OCI-LY7 (cell line): ENCODE results near the gene MTHFD1L. TPM values are rescaled to one million over a fixed set of nuclear protein-coding genes. Genes with fewer than 3 reads are reported as not detected.

Experiments used
- BruUV-seq: library from RNA; stranded (reverse); fragments of 400-500 nt; replicated peaks from 2 replicates; lab custom pipeline; 2021; lab: Mats Ljungman, UMichigan
- CTCF ChIA-PET: fragments of 300-600 bp; sonication (Branson Sonifier 250); formaldehyde crosslinking; loops from one replicate; lab custom pipeline; 2022; ENCODE audit warnings: antibody characterized with exemption; ENCODE audit not compliant: unreplicated experiment; lab: Charles Lee
- POLR2A ChIA-PET: fragments of 300-600 bp; sonication (Branson Sonifier 250); formaldehyde crosslinking; loops from one replicate; lab custom pipeline; 2022; ENCODE audit warnings: antibody characterized with exemption; lab: Charles Lee
- DNase-seq: peaks from one replicate; pipeline ENCODE4 v3.0.0-alpha.2; 2015; ENCODE audit warnings: low spot score
- H2AFZ ChIP-seq: fragments of 200-600 bp; sonication (generic), shearing (Covaris generic); 2 replicates; pipeline ENCODE4 v1.6.1; 2014; ENCODE audit warnings: mild to moderate bottlenecking, antibody characterized with exemption, low read length, moderate library complexity
- H3K27ac ChIP-seq: fragments of 200-600 bp; sonication (generic); 2 replicates; pipeline ENCODE4 v1.5.1; 2014; ENCODE audit warnings: mixed run types, low read depth, mild to moderate bottlenecking, moderate library complexity, low read length, inconsistent platforms; ENCODE audit not compliant: poor library complexity, severe bottlenecking
- H3K36me3 ChIP-seq: fragments of 200-600 bp; sonication (generic); 2 replicates; pipeline ENCODE4 v1.6.1; 2014; ENCODE audit warnings: mild to moderate bottlenecking, antibody characterized with exemption, low read length, moderate library complexity, mixed read lengths; ENCODE audit not compliant: insufficient read depth
- H3K4me1 ChIP-seq: fragments of 200-600 bp; sonication (generic); 2 replicates; pipeline ENCODE4 v1.5.1; 2014; ENCODE audit warnings: mild to moderate bottlenecking, low read length; ENCODE audit not compliant: insufficient read depth, poor library complexity, severe bottlenecking
- H3K4me2 ChIP-seq: fragments of 200-600 bp; sonication (generic); 2 replicates; pipeline ENCODE4 v1.6.1; 2014; ENCODE audit warnings: mild to moderate bottlenecking, low read length
- H3K4me3 ChIP-seq: fragments of 200-600 bp; sonication (generic); 2 replicates; pipeline ENCODE4 v1.5.1; 2014; ENCODE audit warnings: mild to moderate bottlenecking, low read depth, low read length; ENCODE audit not compliant: poor library complexity, severe bottlenecking
- H3K79me2 ChIP-seq: fragments of 200-600 bp; sonication (generic); 2 replicates; pipeline ENCODE4 v1.6.1; 2016; ENCODE audit warnings: low read depth, mild to moderate bottlenecking, low read length, moderate library complexity, mixed read lengths; ENCODE audit not compliant: insufficient read depth
- H3K9me2 ChIP-seq: fragments of 200-600 bp; sonication (generic); 2 replicates; pipeline ENCODE4 v1.6.1; 2016; ENCODE audit warnings: mild to moderate bottlenecking, low read length, mixed read lengths; ENCODE audit not compliant: insufficient read depth
- H3K9me3 ChIP-seq: fragments of 200-600 bp; sonication (generic); 2 replicates; pipeline ENCODE4 v1.6.1; 2014; ENCODE audit warnings: mild to moderate bottlenecking, mixed run types, low read length, mixed read lengths
- H4K20me1 ChIP-seq: fragments of 200-600 bp; sonication (generic); 2 replicates; pipeline ENCODE4 v1.6.1; 2014; ENCODE audit warnings: mild to moderate bottlenecking, antibody characterized with exemption, low read length, moderate library complexity, mixed read lengths; ENCODE audit not compliant: insufficient read depth
- CTCF ChIP-seq: fragments of 200-600 bp; sonication (generic); conservative IDR thresholded peaks from 2 replicates; pipeline ENCODE4 v1.5.1; 2014; ENCODE audit warnings: mild to moderate bottlenecking, antibody characterized with exemption, low read length, moderate library complexity, mixed read lengths
- EZH2phosphoT487 ChIP-seq: fragments of 200-600 bp; sonication (generic); IDR thresholded peaks from 2 replicates; pipeline ENCODE4 v1.6.1; 2018; ENCODE audit warnings: low read depth, borderline replicate concordance, mild to moderate bottlenecking, mixed run types, antibody characterized with exemption, low read length, moderate library complexity, mixed read lengths
- intact Hi-C: fragments of 100-400 bp; cut with micrococcal nuclease; formaldehyde crosslinking; loops from one replicate; pipeline ENCODE4 v1.10.0; 2022; ENCODE audit not compliant: unreplicated experiment
- total RNA-seq, 2 experiments: library from RNA; depleted of rRNA in 1 of 2; stranded (reverse); fragments of >200 nt in 1 of 2; shearing (Covaris generic) in 1 of 2; gene quantifications; 2 replicates each; pipeline ENCODE4 v1.2.3, GENCODE V29; 2014 to 2022

The MTHFD1L gene
- total RNA-seq, 2 experiments from 2014 or later = 68.4 to 144 TPM

DNA sequence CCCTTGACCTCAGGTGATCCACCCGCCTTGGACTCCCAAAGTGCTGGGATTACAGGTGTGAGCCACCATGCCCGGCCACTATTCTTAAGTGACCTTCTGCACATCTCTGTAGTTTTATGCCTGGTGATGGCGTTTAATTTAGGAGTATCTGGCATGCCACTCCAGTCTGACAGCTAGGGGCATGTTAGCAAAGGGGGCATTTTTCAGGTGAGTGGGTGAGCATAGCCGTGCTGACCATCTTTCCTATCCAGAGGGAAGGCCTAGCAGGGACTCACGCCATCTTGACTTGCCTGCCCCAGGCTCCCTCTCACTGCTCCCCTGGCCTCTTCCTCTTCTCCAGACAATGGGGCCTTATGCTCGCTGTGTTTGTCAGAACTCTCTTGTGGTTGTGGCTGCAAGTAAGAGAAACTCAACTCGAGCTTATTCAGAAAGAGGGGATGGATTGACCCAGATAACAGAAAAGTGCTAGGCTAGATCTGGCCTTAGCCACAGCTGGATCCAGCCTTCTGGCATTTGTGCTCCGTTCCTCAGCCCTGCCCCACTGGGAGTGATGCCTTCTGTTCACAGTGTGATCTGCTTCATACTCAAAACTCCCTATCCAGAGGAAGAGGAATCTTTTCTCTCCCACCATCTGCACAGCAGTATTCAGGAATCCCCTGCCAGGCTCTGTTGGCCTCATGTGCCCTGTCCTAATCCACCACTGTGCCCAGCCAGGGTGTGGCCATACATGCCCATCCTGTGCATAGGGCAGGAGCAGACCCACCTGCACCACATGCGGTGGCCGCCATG, 199.7 kb downstream of the MTHFD1L start:
- Histone ChIP-seq H3K4me3 (no peak overlapping the region), H2AFZ (no peak overlapping the region), H3K9me2 (no peaks in the 10 kb centered on the region), H3K79me2 (no peaks in the 10 kb centered on the region), H3K36me3 (peaks cover 64% of the 10 kb centered on the region), H3K27ac (no peak overlapping the region), H3K4me1 (no peaks in the 10 kb centered on the region), H4K20me1 (no peaks in the 10 kb centered on the region), H3K9me3 (no peaks in the 10 kb centered on the region), H3K4me2 (no peak overlapping the region)
- no TSS peak for BruUV-seq
- TF ChIP-seq CTCF (no peak), EZH2phosphoT487 (no peak)
- CTCF ChIA-PET = no interaction called here
- POLR2A ChIA-PET = no interaction called here
- no peak for DNase-seq
- intact Hi-C loops = no loop called here

DNA sequence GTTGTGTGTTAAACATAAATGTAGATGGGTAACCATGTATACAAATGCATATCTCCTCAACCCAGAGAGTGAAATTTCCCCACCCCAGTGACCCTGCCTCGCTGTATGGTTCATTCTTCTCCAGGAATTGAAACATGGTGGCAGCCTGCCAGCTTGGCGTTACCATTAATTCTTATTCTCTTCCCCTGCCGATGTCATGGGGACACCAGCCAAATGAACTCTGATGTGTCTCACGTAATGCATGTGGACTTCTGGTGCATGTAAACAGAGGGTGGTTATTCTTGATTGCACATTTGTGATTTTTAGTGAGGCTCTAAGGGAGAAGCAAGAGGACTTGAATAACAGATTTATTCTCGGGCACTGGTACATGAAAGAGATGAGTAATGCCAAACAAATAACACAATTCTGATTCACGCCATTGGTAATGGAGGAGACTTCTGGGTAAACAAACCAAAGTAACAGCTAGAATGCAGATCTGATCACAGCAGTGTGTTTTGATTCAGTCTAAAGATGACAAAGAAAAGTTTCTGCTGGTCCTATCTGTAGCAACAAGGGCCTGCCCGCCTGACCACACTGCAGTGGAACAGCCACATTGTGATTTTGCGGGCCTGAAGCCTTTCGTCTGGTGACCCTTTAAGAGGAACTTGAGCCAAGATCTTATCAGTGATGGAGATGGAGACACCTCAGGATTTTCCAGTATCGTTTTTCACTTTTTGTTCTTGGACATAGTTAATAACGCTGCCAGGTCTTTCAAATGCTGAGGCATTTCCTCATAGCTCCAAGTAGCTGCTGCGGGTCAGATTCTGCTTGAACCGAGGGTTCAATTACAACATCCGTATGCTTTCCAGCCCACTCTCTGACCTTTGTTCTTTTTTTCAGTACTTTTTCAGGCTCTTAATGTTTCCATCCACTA, 202.4 kb downstream of the MTHFD1L start:
- H3K9me2 ChIP-seq = no peaks in the 10 kb centered on the region
- TF ChIP-seq EZH2phosphoT487 = no peak
- CTCF ChIA-PET = no interaction called here

DNA sequence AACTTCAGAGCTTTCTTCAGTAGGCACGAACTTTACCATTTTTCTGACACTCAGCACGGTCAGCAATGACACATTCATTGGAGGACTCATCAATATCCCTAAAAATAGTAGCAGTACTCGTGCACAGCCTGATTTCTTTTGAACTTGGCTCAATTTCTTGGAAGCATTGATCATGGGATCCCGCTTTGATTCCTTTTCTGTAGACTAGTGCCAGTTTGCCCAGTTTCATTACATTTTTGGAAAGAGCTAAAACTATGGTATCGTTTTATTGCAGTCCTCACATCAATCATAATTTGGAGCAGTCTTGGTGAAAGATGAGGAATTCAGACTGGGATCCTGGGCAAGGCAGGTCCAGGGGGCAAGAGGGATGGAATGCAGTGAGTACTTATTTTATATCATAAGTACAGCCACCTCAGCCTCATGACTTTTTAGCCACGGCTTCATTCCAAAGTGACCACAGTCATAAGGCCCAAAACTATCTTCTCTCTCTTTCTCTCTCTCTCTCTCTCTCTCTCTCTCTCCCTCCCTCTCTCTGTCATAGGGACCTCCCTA, 203.3 kb downstream of the MTHFD1L start:
- Histone ChIP-seq H3K4me3 (no peak overlapping the region), H3K9me3 (peaks cover 1% of the 10 kb centered on the region; the same call in 1 of the 2 replicates), H2AFZ (no peak overlapping the region), H3K4me1 (peaks cover 14% of the 10 kb centered on the region), H3K27ac (no peak overlapping the region), H4K20me1 (no peaks in the 10 kb centered on the region), H3K9me2 (no peaks in the 10 kb centered on the region), H3K79me2 (no peaks in the 10 kb centered on the region), H3K4me2 (no peak overlapping the region), H3K36me3 (peaks cover 79% of the 10 kb centered on the region)
- intact Hi-C loops = no loop called here
- TF ChIP-seq CTCF = no peak
- no peak for TF ChIP-seq EZH2phosphoT487
- POLR2A ChIA-PET = interaction anchor here (0.6 to 1.4 kb wide), 5 partner anchors 9 to 489 kb away, joined by 3 to 7 read pairs (median 4); no protein-coding TSS in a partner anchor
- TSS peak; percentile 35 for BruUV-seq
- no peak for DNase-seq
- CTCF ChIA-PET = no interaction called here

More for the DNA sequence above, 202.4 kb downstream of the MTHFD1L start:
- Histone ChIP-seq H3K4me1 (peaks cover 5% of the 10 kb centered on the region), H3K79me2 (no peaks in the 10 kb centered on the region), H3K36me3 (peaks cover 77% of the 10 kb centered on the region), H3K4me3 (no peak overlapping the region), H3K9me3 (no peaks in the 10 kb centered on the region), H2AFZ (no peak overlapping the region), H3K4me2 (no peak overlapping the region), H4K20me1 (no peaks in the 10 kb centered on the region), H3K27ac (no peak overlapping the region)
- intact Hi-C loops = no loop called here
- POLR2A ChIA-PET = interaction anchor here (1.4 kb wide), 1 partner anchor 10 kb away, joined by 7 read pairs; no protein-coding TSS in a partner anchor
- BruUV-seq = no TSS peak
- no peak for DNase-seq
